K562 (cell line): ENCODE data around the gene DSP.

ENCODE experiments used
- KAT2B ChIP-seq: IDR thresholded peaks from one replicate; pipeline ENCODE4 v1.6.1; 2012; ENCODE audit warnings: low read depth, mild to moderate bottlenecking, control low read depth, inconsistent platforms, low read length, moderate library complexity
- SIX5 ChIP-seq, 2 experiments: IDR thresholded peaks; 2 replicates each; pipeline ENCODE4 v1.6.1; 2011; ENCODE audit warnings: low read length in 2 of 2, borderline replicate concordance in 1 of 2, low read depth in 1 of 2, mild to moderate bottlenecking in 1 of 2, moderate library complexity in 1 of 2; ENCODE audit not compliant: insufficient read depth in 1 of 2
- TF ChIP-seq, protein P1 (sequence below): fragments of 450-650 bp; IDR thresholded peaks from 2 replicates; pipeline ENCODE4 v1.7.1; 2018; ENCODE audit warnings: mild to moderate bottlenecking, low read depth; ENCODE audit not compliant: partially characterized antibody
- TF ChIP-seq, protein P2 (sequence below): sonication (generic); formaldehyde crosslinking; IDR thresholded peaks from 2 replicates; pipeline ENCODE4 v1.8.1; 2023; ENCODE audit warnings: missing genetic modification reagents, mild to moderate bottlenecking, borderline replicate concordance

DNA sequence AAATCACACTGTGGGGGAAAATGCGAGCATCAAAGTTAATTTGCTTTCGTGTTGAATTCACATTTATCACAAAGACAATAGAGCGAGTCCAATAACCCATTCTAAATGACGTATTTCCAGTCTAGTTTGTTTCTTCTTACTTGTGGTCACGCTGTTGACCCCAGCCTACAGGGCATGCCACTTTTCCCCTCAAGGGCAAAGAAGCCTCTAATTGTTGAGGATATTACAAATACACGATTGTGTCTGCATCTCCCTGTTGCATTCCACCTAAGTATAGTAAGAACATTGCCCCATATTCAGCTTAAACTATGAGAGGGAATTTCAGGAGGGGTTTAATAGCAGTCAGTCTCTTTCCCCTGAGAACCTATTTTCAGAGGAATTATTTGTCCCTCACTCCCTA lies 37.4 kb upstream of the DSP start:
- TF ChIP-seq KAT2B (no peak), SIX5 (IDR thresholded peaks at IDR 0.05; ENCODE audit: borderline replicate concordance in 1 of 2, insufficient read depth in 1 of 2, low read depth in 1 of 2, low read length in 2 of 2) (no peak)
- TF ChIP-seq, protein P1, sequence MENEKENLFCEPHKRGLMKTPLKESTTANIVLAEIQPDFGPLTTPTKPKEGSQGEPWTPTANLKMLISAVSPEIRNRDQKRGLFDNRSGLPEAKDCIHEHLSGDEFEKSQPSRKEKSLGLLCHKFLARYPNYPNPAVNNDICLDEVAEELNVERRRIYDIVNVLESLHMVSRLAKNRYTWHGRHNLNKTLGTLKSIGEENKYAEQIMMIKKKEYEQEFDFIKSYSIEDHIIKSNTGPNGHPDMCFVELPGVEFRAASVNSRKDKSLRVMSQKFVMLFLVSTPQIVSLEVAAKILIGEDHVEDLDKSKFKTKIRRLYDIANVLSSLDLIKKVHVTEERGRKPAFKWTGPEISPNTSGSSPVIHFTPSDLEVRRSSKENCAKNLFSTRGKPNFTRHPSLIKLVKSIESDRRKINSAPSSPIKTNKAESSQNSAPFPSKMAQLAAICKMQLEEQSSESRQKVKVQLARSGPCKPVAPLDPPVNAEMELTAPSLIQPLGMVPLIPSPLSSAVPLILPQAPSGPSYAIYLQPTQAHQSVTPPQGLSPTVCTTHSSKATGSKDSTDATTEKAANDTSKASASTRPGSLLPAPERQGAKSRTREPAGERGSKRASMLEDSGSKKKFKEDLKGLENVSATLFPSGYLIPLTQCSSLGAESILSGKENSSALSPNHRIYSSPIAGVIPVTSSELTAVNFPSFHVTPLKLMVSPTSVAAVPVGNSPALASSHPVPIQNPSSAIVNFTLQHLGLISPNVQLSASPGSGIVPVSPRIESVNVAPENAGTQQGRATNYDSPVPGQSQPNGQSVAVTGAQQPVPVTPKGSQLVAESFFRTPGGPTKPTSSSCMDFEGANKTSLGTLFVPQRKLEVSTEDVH = no peak
- TF ChIP-seq, protein P2, sequence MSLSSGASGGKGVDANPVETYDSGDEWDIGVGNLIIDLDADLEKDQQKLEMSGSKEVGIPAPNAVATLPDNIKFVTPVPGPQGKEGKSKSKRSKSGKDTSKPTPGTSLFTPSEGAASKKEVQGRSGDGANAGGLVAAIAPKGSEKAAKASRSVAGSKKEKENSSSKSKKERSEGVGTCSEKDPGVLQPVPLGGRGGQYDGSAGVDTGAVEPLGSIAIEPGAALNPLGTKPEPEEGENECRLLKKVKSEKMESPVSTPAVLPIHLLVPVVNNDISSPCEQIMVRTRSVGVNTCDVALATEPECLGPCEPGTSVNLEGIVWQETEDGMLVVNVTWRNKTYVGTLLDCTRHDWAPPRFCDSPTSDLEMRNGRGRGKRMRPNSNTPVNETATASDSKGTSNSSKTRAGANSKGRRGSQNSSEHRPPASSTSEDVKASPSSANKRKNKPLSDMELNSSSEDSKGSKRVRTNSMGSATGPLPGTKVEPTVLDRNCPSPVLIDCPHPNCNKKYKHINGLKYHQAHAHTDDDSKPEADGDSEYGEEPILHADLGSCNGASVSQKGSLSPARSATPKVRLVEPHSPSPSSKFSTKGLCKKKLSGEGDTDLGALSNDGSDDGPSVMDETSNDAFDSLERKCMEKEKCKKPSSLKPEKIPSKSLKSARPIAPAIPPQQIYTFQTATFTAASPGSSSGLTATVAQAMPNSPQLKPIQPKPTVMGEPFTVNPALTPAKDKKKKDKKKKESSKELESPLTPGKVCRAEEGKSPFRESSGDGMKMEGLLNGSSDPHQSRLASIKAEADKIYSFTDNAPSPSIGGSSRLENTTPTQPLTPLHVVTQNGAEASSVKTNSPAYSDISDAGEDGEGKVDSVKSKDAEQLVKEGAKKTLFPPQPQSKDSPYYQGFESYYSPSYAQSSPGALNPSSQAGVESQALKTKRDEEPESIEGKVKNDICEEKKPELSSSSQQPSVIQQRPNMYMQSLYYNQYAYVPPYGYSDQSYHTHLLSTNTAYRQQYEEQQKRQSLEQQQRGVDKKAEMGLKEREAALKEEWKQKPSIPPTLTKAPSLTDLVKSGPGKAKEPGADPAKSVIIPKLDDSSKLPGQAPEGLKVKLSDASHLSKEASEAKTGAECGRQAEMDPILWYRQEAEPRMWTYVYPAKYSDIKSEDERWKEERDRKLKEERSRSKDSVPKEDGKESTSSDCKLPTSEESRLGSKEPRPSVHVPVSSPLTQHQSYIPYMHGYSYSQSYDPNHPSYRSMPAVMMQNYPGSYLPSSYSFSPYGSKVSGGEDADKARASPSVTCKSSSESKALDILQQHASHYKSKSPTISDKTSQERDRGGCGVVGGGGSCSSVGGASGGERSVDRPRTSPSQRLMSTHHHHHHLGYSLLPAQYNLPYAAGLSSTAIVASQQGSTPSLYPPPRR = no peak
